HEK293 (cell line): Measurements from ENCODE around the gene ARHGDIA.

Experiments used
- TF ChIP-seq, protein P1 (sequence below): fragments of 450-650 bp; formaldehyde crosslinking; IDR thresholded peaks from 2 replicates; pipeline ENCODE4 v1.5.1; 2016; ENCODE audit warnings: missing biosample characterization, missing genetic modification characterization
- TF ChIP-seq, protein P2 (sequence below): fragments of 450-650 bp; formaldehyde crosslinking; IDR thresholded peaks from 2 replicates; pipeline ENCODE4 v1.5.1; 2016; ENCODE audit warnings: missing biosample characterization, missing genetic modification characterization

DNA sequence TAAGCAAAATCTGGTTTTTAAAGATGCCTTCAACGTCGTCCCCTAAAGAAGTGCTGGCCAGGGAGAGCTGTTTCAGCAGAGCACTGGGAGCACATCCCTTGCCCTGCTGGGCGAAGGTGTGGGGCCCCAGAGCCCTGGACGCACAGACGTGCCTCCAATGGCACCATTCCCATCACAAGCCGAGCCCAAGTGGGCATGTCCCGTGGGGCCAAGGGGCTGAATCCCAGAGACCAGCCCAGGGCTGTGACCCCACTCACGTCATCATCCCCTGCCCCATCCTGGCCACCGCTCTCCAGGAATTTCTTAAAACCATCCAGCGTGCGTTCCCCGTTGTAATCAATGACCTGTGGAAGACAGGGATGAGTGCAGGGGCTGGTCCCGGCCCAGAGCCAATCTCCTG lies 26.2 kb downstream of the ARHGDIA start:
- TF ChIP-seq, protein P1, sequence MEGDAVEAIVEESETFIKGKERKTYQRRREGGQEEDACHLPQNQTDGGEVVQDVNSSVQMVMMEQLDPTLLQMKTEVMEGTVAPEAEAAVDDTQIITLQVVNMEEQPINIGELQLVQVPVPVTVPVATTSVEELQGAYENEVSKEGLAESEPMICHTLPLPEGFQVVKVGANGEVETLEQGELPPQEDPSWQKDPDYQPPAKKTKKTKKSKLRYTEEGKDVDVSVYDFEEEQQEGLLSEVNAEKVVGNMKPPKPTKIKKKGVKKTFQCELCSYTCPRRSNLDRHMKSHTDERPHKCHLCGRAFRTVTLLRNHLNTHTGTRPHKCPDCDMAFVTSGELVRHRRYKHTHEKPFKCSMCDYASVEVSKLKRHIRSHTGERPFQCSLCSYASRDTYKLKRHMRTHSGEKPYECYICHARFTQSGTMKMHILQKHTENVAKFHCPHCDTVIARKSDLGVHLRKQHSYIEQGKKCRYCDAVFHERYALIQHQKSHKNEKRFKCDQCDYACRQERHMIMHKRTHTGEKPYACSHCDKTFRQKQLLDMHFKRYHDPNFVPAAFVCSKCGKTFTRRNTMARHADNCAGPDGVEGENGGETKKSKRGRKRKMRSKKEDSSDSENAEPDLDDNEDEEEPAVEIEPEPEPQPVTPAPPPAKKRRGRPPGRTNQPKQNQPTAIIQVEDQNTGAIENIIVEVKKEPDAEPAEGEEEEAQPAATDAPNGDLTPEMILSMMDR (tag by site-specific recombination), result no peak
- TF ChIP-seq, protein P2, sequence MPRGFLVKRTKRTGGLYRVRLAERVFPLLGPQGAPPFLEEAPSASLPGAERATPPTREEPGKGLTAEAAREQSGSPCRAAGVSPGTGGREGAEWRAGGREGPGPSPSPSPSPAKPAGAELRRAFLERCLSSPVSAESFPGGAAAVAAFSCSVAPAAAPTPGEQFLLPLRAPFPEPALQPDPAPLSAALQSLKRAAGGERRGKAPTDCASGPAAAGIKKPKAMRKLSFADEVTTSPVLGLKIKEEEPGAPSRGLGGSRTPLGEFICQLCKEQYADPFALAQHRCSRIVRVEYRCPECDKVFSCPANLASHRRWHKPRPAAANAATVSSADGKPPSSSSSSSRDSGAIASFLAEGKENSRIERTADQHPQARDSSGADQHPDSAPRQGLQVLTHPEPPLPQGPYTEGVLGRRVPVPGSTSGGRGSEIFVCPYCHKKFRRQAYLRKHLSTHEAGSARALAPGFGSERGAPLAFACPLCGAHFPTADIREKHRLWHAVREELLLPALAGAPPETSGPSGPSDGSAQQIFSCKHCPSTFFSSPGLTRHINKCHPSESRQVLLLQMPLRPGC (tag by site-specific recombination), result no peak
